ENCODE data around the gene BCL11B.

GRCh38 chr14:99156814-99157213 lies 115.2 kb downstream of the BCL11B start:
- TF ChIP-seq RARB (CRISPR knock-in tag; IDR thresholded peaks at IDR 0.05) (no peak), TCF4 (CRISPR knock-in tag; IDR thresholded peaks at IDR 0.05; ENCODE audit: borderline replicate concordance) (no peak), CREB5 (CRISPR knock-in tag; IDR thresholded peaks at IDR 0.05; ENCODE audit: low read depth) (no peak), PATZ1 (CRISPR knock-in tag; IDR thresholded peaks at IDR 0.05; ENCODE audit: borderline replicate concordance) (no peak), ARNTL (CRISPR knock-in tag; IDR thresholded peaks at IDR 0.05; ENCODE audit: borderline replicate concordance, low read depth) (no peak), GLIS3 (CRISPR knock-in tag; IDR thresholded peaks at IDR 0.05) (no peak), ESRRG (CRISPR knock-in tag; IDR thresholded peaks at IDR 0.05) (no peak), SNAI2 (CRISPR knock-in tag; IDR thresholded peaks at IDR 0.05) (no peak), ISL1 (CRISPR knock-in tag; IDR thresholded peaks at IDR 0.05) (no peak), CSDC2 (CRISPR knock-in tag; IDR thresholded peaks at IDR 0.05) (no peak), BACH2 (CRISPR knock-in tag; IDR thresholded peaks at IDR 0.05; ENCODE audit: borderline replicate concordance) (no peak)
